OCI-LY7 (cell line): Measurements from ENCODE around the gene KLHL21. TPM values are rescaled to one million over a fixed set of nuclear protein-coding genes. Genes with fewer than 3 reads are reported as not detected.

ENCODE experiments used
- BruUV-seq: library from RNA; stranded (reverse); fragments of 400-500 nt; replicated peaks from 2 replicates; lab custom pipeline; 2021; lab: Mats Ljungman, UMichigan
- CTCF ChIA-PET: fragments of 300-600 bp; sonication (Branson Sonifier 250); formaldehyde crosslinking; loops from one replicate; lab custom pipeline; 2022; ENCODE audit warnings: antibody characterized with exemption; ENCODE audit not compliant: unreplicated experiment; lab: Charles Lee
- POLR2A ChIA-PET: fragments of 300-600 bp; sonication (Branson Sonifier 250); formaldehyde crosslinking; loops from one replicate; lab custom pipeline; 2022; ENCODE audit warnings: antibody characterized with exemption; lab: Charles Lee
- DNase-seq: peaks from one replicate; pipeline ENCODE4 v3.0.0-alpha.2; 2015; ENCODE audit warnings: low spot score
- H2AFZ ChIP-seq: fragments of 200-600 bp; sonication (generic), shearing (Covaris generic); 2 replicates; pipeline ENCODE4 v1.6.1; 2014; ENCODE audit warnings: mild to moderate bottlenecking, antibody characterized with exemption, low read length, moderate library complexity
- H3K27ac ChIP-seq: fragments of 200-600 bp; sonication (generic); 2 replicates; pipeline ENCODE4 v1.5.1; 2014; ENCODE audit warnings: mixed run types, low read depth, mild to moderate bottlenecking, moderate library complexity, low read length, inconsistent platforms; ENCODE audit not compliant: poor library complexity, severe bottlenecking
- H3K36me3 ChIP-seq: fragments of 200-600 bp; sonication (generic); 2 replicates; pipeline ENCODE4 v1.6.1; 2014; ENCODE audit warnings: mild to moderate bottlenecking, antibody characterized with exemption, low read length, moderate library complexity, mixed read lengths; ENCODE audit not compliant: insufficient read depth
- H3K4me1 ChIP-seq: fragments of 200-600 bp; sonication (generic); 2 replicates; pipeline ENCODE4 v1.5.1; 2014; ENCODE audit warnings: mild to moderate bottlenecking, low read length; ENCODE audit not compliant: insufficient read depth, poor library complexity, severe bottlenecking
- H3K4me2 ChIP-seq: fragments of 200-600 bp; sonication (generic); 2 replicates; pipeline ENCODE4 v1.6.1; 2014; ENCODE audit warnings: mild to moderate bottlenecking, low read length
- H3K4me3 ChIP-seq: fragments of 200-600 bp; sonication (generic); 2 replicates; pipeline ENCODE4 v1.5.1; 2014; ENCODE audit warnings: mild to moderate bottlenecking, low read depth, low read length; ENCODE audit not compliant: poor library complexity, severe bottlenecking
- H3K79me2 ChIP-seq: fragments of 200-600 bp; sonication (generic); 2 replicates; pipeline ENCODE4 v1.6.1; 2016; ENCODE audit warnings: low read depth, mild to moderate bottlenecking, low read length, moderate library complexity, mixed read lengths; ENCODE audit not compliant: insufficient read depth
- H3K9me2 ChIP-seq: fragments of 200-600 bp; sonication (generic); 2 replicates; pipeline ENCODE4 v1.6.1; 2016; ENCODE audit warnings: mild to moderate bottlenecking, low read length, mixed read lengths; ENCODE audit not compliant: insufficient read depth
- H3K9me3 ChIP-seq: fragments of 200-600 bp; sonication (generic); 2 replicates; pipeline ENCODE4 v1.6.1; 2014; ENCODE audit warnings: mild to moderate bottlenecking, mixed run types, low read length, mixed read lengths
- H4K20me1 ChIP-seq: fragments of 200-600 bp; sonication (generic); 2 replicates; pipeline ENCODE4 v1.6.1; 2014; ENCODE audit warnings: mild to moderate bottlenecking, antibody characterized with exemption, low read length, moderate library complexity, mixed read lengths; ENCODE audit not compliant: insufficient read depth
- EZH2phosphoT487 ChIP-seq: fragments of 200-600 bp; sonication (generic); IDR thresholded peaks from 2 replicates; pipeline ENCODE4 v1.6.1; 2018; ENCODE audit warnings: low read depth, borderline replicate concordance, mild to moderate bottlenecking, mixed run types, antibody characterized with exemption, low read length, moderate library complexity, mixed read lengths
- intact Hi-C: fragments of 100-400 bp; cut with micrococcal nuclease; formaldehyde crosslinking; loops from one replicate; pipeline ENCODE4 v1.10.0; 2022; ENCODE audit not compliant: unreplicated experiment
- total RNA-seq, 2 experiments: library from RNA; depleted of rRNA in 1 of 2; stranded (reverse); fragments of >200 nt in 1 of 2; shearing (Covaris generic) in 1 of 2; gene quantifications; 2 replicates each; pipeline ENCODE4 v1.2.3, GENCODE V29; 2014 to 2022
- TF ChIP-seq, protein P1 (sequence below): fragments of 200-600 bp; sonication (generic); conservative IDR thresholded peaks from 2 replicates; pipeline ENCODE4 v1.5.1; 2014; ENCODE audit warnings: mild to moderate bottlenecking, antibody characterized with exemption, low read length, moderate library complexity, mixed read lengths

Gene KLHL21
- total RNA-seq, 2 experiments from 2014 or later, result 7.4 to 7.6 TPM

DNA sequence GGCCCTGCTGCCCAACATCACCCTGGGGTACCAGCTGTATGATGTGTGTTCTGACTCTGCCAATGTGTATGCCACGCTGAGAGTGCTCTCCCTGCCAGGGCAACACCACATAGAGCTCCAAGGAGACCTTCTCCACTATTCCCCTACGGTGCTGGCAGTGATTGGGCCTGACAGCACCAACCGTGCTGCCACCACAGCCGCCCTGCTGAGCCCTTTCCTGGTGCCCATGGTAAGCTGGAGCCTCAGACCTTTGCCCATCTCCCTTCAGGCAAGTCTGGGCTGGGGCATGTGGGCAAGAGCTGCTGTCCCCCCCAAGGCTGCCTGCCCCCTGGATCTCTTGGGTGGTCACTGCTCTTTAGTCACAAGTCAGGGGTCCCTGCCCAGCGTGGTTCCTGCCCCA lies 31.7 kb downstream of the KLHL21 start:
- no peak for TF ChIP-seq EZH2phosphoT487
- TF ChIP-seq, protein P1, sequence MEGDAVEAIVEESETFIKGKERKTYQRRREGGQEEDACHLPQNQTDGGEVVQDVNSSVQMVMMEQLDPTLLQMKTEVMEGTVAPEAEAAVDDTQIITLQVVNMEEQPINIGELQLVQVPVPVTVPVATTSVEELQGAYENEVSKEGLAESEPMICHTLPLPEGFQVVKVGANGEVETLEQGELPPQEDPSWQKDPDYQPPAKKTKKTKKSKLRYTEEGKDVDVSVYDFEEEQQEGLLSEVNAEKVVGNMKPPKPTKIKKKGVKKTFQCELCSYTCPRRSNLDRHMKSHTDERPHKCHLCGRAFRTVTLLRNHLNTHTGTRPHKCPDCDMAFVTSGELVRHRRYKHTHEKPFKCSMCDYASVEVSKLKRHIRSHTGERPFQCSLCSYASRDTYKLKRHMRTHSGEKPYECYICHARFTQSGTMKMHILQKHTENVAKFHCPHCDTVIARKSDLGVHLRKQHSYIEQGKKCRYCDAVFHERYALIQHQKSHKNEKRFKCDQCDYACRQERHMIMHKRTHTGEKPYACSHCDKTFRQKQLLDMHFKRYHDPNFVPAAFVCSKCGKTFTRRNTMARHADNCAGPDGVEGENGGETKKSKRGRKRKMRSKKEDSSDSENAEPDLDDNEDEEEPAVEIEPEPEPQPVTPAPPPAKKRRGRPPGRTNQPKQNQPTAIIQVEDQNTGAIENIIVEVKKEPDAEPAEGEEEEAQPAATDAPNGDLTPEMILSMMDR, result no peak
- H3K4me3 ChIP-seq, result no peak overlapping the region
- intact Hi-C loops, result no loop called here
- H3K4me2 ChIP-seq, result no peak overlapping the region
- no peaks in the 10 kb centered on the region for H3K9me2 ChIP-seq
- H4K20me1 ChIP-seq, result no peaks in the 10 kb centered on the region
- peaks cover 12% of the 10 kb centered on the region for H3K4me1 ChIP-seq
- H3K9me3 ChIP-seq, result no peaks in the 10 kb centered on the region
- no peaks in the 10 kb centered on the region for H3K79me2 ChIP-seq
- no peak overlapping the region for H3K27ac ChIP-seq
- DNase-seq, result no peak
- ChIA-PET POLR2A (interaction anchor here (0.9 to 1.8 kb wide), 2 partner anchors 9 to 13 kb away, joined by 3 to 5 read pairs; partner anchors contain the start of gene ZBTB48), CTCF (interaction anchor here (0.9 to 1.6 kb wide), 2 partner anchors 9 to 17 kb away, joined by 3 to 5 read pairs; partner anchors contain the start of genes NOL9 and ZBTB48)
- no peak overlapping the region for H2AFZ ChIP-seq
- no peaks in the 10 kb centered on the region for H3K36me3 ChIP-seq
- no TSS peak for BruUV-seq

DNA sequence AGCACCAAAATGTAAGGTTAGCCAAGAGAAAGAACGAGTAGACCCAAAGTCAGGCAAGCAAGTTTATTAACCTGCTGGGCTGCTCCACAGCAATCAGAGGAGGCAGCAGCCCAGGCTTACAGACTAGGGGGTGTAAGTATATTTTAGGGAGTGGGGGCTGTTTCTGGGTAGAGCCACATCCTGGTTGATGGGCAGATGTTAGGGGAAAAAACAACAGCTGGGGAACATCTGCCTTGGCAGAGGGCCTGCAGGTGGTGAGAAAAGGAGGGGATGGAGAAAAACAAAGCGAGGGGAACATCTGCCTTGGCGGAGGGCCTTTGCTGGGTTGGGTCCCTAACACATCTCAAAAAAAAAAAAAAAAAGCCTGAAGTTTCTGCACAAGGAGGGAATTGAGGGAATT lies 32.6 kb downstream of the KLHL21 start:
- DNase-seq, result peak; percentile 59
- H3K27ac ChIP-seq, result no peak overlapping the region
- no peak overlapping the region for H3K4me3 ChIP-seq
- intact Hi-C loops, result no loop called here
- no peaks in the 10 kb centered on the region for H3K79me2 ChIP-seq
- H3K36me3 ChIP-seq, result no peaks in the 10 kb centered on the region
- CTCF ChIA-PET, result interaction anchor here (1.6 kb wide), 1 partner anchor 10 kb away, joined by 5 read pairs; the partner anchor contains the start of gene ZBTB48
- POLR2A ChIA-PET, result interaction anchor here (0.9 to 1.8 kb wide), 2 partner anchors 10 to 12 kb away, joined by 3 to 5 read pairs; partner anchors contain the start of gene ZBTB48
- TF ChIP-seq, protein P1, result no peak
- TF ChIP-seq EZH2phosphoT487, result no peak
- no peaks in the 10 kb centered on the region for H4K20me1 ChIP-seq
- H3K9me3 ChIP-seq, result no peaks in the 10 kb centered on the region
- H3K9me2 ChIP-seq, result no peaks in the 10 kb centered on the region
- peaks cover 12% of the 10 kb centered on the region for H3K4me1 ChIP-seq
- no TSS peak for BruUV-seq
- H2AFZ ChIP-seq, result no peak overlapping the region
- peak overlapping the region; percentile 39 for H3K4me2 ChIP-seq

DNA sequence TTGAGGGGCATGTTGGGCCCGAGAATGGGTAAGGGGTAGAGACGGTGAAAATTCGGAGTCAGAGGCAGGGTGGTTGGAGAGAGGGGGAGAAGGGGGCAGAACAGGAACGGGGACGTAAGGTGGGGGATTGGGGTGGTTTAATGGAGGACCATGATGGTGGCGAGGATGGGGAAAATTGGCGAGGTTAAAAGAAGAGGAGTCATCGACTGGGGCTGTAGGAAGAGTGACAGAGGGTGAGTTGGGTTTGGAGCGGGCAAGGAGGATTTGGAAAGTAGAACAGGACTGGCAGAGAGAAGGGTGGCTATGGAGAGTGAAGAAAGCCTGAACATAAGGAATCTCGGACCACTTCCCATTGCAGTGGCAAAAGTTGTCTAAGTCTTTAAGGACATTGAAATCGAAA lies 33.6 kb downstream of the KLHL21 start:
- Histone ChIP-seq H3K4me2 (no peak overlapping the region), H3K79me2 (no peaks in the 10 kb centered on the region), H3K9me3 (no peaks in the 10 kb centered on the region), H4K20me1 (no peaks in the 10 kb centered on the region), H3K9me2 (no peaks in the 10 kb centered on the region), H3K4me1 (peaks cover 12% of the 10 kb centered on the region), H3K4me3 (no peak overlapping the region), H3K27ac (no peak overlapping the region), H2AFZ (no peak overlapping the region), H3K36me3 (no peaks in the 10 kb centered on the region)
- intact Hi-C loops, result no loop called here
- POLR2A ChIA-PET, result interaction anchor here (1.8 kb wide), 1 partner anchor 11 kb away, joined by 5 read pairs; the partner anchor contains the start of gene ZBTB48
- CTCF ChIA-PET, result no interaction called here
- DNase-seq, result no peak
- TF ChIP-seq, protein P1, result no peak
- TF ChIP-seq EZH2phosphoT487, result no peak
- BruUV-seq, result no TSS peak
